ENCODE results near the gene PAQR9. TPM values are rescaled to one million over a fixed set of nuclear protein-coding genes. Genes with fewer than 3 reads are reported as not detected.
"Not testable (repeated sequence)": the region's sequence is repeated elsewhere in the genome, so short reads cannot be mapped to it uniquely, and the experiment has no call there.

Gene PAQR9
- polyA plus RNA-seq, 6 donors from 2014 or later = not detected

- DNase-seq = peak; percentile 56
- no peaks in the 10 kb centered on the region for H3K36me3 Mint-ChIP-seq
- peaks cover 0 to 4% (median 0%) of the 10 kb centered on the region in 7 donors for H3K9me3 Mint-ChIP-seq
- H3K4me3 Mint-ChIP-seq = peak overlapping the region in 2 of 8 donors; percentile 23 to 57
- H3K4me1 Mint-ChIP-seq = peaks cover 13 to 23% (median 16%) of the 10 kb centered on the region in 3 donors
- ATAC-seq (ENCODE audit: low read depth in 2 of 2) = peak; percentile 95 to 97
- H3K27me3 Mint-ChIP-seq = peaks cover 0 to 3% (median 0%) of the 10 kb centered on the region in 3 donors
- peak overlapping the region in 1 of 6 donors; percentile 61 for H3K27ac Mint-ChIP-seq
These were observed 30.5 kb upstream of the PAQR9 start for GRCh38 chr3:142993958-142994442.

GRCh38 chr3:142992323-142992722 lies 28.8 kb upstream of the PAQR9 start:
- ATAC-seq (ENCODE audit: low read depth in 2 of 2) (no peak), DNase-seq (no peak)
- H3K27me3 Mint-ChIP-seq = no peaks in the 10 kb centered on the region
- H3K4me1 Mint-ChIP-seq = peaks cover 13 to 23% (median 16%) of the 10 kb centered on the region in 3 donors
- H3K36me3 Mint-ChIP-seq = no peaks in the 10 kb centered on the region
- peaks cover 0 to 4% (median 0%) of the 10 kb centered on the region in 7 donors for H3K9me3 Mint-ChIP-seq
- H3K4me3 Mint-ChIP-seq = no peak overlapping the region
- H3K27ac Mint-ChIP-seq = no peak overlapping the region

GRCh38 chr3:142990721-142991120 lies 27.2 kb upstream of the PAQR9 start:
- Mint-ChIP-seq H3K9me3 (peaks cover 0 to 4% (median 0%) of the 10 kb centered on the region in 7 donors), H3K27me3 (no peaks in the 10 kb centered on the region), H3K36me3 (no peaks in the 10 kb centered on the region), H3K4me3 (no peak overlapping the region), H3K4me1 (peaks cover 13 to 23% (median 16%) of the 10 kb centered on the region in 3 donors), H3K27ac (peak overlapping the region in 1 of 6 donors; percentile 84)
- DNase-seq = no peak
- ATAC-seq (ENCODE audit: low read depth in 2 of 2) = no peak

- not testable (repeated sequence) for H3K4me3 Mint-ChIP-seq; H3K27me3 Mint-ChIP-seq; H3K27ac Mint-ChIP-seq; H3K9me3 Mint-ChIP-seq; ATAC-seq (ENCODE audit: low read depth in 2 of 2); H3K36me3 Mint-ChIP-seq; DNase-seq
- peaks cover 5 to 11% (median 5%) of the 10 kb centered on the region in 3 donors for H3K4me1 Mint-ChIP-seq
These were observed 25.4 kb upstream of the PAQR9 start for GRCh38 chr3:142988826-142989225.

- H3K9me3 Mint-ChIP-seq; H3K4me1 Mint-ChIP-seq; H3K27me3 Mint-ChIP-seq; H3K36me3 Mint-ChIP-seq; ATAC-seq (ENCODE audit: low read depth in 2 of 2); DNase-seq; H3K27ac Mint-ChIP-seq; H3K4me3 Mint-ChIP-seq: not testable (repeated sequence)
These were observed 24.7 kb upstream of the PAQR9 start for GRCh38 chr3:142988221-142988620.

GRCh38 chr3:142987707-142988106 lies 24.2 kb upstream of the PAQR9 start:
- no peak for DNase-seq
- no peaks in the 10 kb centered on the region for H3K36me3 Mint-ChIP-seq
- no peak overlapping the region for H3K27ac Mint-ChIP-seq
- peaks cover 0 to 4% (median 0%) of the 10 kb centered on the region in 7 donors for H3K9me3 Mint-ChIP-seq
- no peak overlapping the region for H3K4me3 Mint-ChIP-seq
- peaks cover 0 to 4% (median 3%) of the 10 kb centered on the region in 3 donors for H3K4me1 Mint-ChIP-seq
- H3K27me3 Mint-ChIP-seq = no peaks in the 10 kb centered on the region
- ATAC-seq (ENCODE audit: low read depth in 2 of 2) = peak; percentile 39 to 54

GRCh38 chr3:142987080-142987700 lies 23.7 kb upstream of the PAQR9 start:
- DNase-seq (peak; percentile 25), ATAC-seq (ENCODE audit: low read depth in 2 of 2) (peak; percentile 46 to 52)
- Mint-ChIP-seq H3K36me3 (no peaks in the 10 kb centered on the region), H3K4me3 (no peak overlapping the region), H3K27ac (no peak overlapping the region), H3K9me3 (peaks cover 0 to 4% (median 0%) of the 10 kb centered on the region in 7 donors), H3K4me1 (peaks cover 0 to 5% (median 5%) of the 10 kb centered on the region in 3 donors), H3K27me3 (no peaks in the 10 kb centered on the region)

GRCh38 chr3:142984255-142984654 lies 20.8 kb upstream of the PAQR9 start:
- Mint-ChIP-seq H3K9me3 (no peaks in the 10 kb centered on the region), H3K4me3 (no peak overlapping the region)

GRCh38 chr3:142983318-142983717 lies 19.8 kb upstream of the PAQR9 start:
- no peaks in the 10 kb centered on the region for H3K9me3 Mint-ChIP-seq
- H3K27me3 Mint-ChIP-seq = peaks cover 0 to 6% (median 0%) of the 10 kb centered on the region in 3 donors
- no peak for DNase-seq
- no peak for ATAC-seq (ENCODE audit: low read depth in 2 of 2)
- H3K4me1 Mint-ChIP-seq = peaks cover 0 to 5% (median 5%) of the 10 kb centered on the region in 3 donors
- no peaks in the 10 kb centered on the region for H3K36me3 Mint-ChIP-seq
- no peak overlapping the region for H3K27ac Mint-ChIP-seq
- no peak overlapping the region for H3K4me3 Mint-ChIP-seq

More at GRCh38 chr3:142984255-142984654, 20.8 kb upstream of the PAQR9 start:
- DNase-seq (no peak), ATAC-seq (ENCODE audit: low read depth in 2 of 2) (no peak)
- no peak overlapping the region for H3K27ac Mint-ChIP-seq
- peaks cover 0 to 3% (median 0%) of the 10 kb centered on the region in 3 donors for H3K27me3 Mint-ChIP-seq
- peaks cover 0 to 5% (median 5%) of the 10 kb centered on the region in 3 donors for H3K4me1 Mint-ChIP-seq
- no peaks in the 10 kb centered on the region for H3K36me3 Mint-ChIP-seq

- Mint-ChIP-seq H3K27me3 (peaks cover 0 to 6% (median 0%) of the 10 kb centered on the region in 3 donors), H3K9me3 (no peaks in the 10 kb centered on the region), H3K4me1 (peaks cover 0 to 5% (median 5%) of the 10 kb centered on the region in 3 donors), H3K4me3 (no peak overlapping the region), H3K27ac (peak overlapping the region in 1 of 6 donors; percentile 87), H3K36me3 (no peaks in the 10 kb centered on the region)
- no peak for DNase-seq
- no peak for ATAC-seq (ENCODE audit: low read depth in 2 of 2)
These were observed 18.7 kb upstream of the PAQR9 start for GRCh38 chr3:142982038-142982773.

- ATAC-seq (ENCODE audit: low read depth in 2 of 2) (no peak), DNase-seq (no peak)
- H3K27me3 Mint-ChIP-seq = peaks cover 0 to 10% (median 0%) of the 10 kb centered on the region in 3 donors
- H3K9me3 Mint-ChIP-seq = no peaks in the 10 kb centered on the region
- H3K36me3 Mint-ChIP-seq = no peaks in the 10 kb centered on the region
- H3K27ac Mint-ChIP-seq = no peak overlapping the region
- no peak overlapping the region for H3K4me3 Mint-ChIP-seq
- peaks cover 0 to 5% (median 5%) of the 10 kb centered on the region in 3 donors for H3K4me1 Mint-ChIP-seq
These were observed 17.6 kb upstream of the PAQR9 start for GRCh38 chr3:142981108-142981507.

- Mint-ChIP-seq H3K4me1 (no peaks in the 10 kb centered on the region), H3K36me3 (no peaks in the 10 kb centered on the region), H3K9me3 (peaks cover 0 to 3% (median 0%) of the 10 kb centered on the region in 7 donors), H3K4me3 (no peak overlapping the region), H3K27ac (no peak overlapping the region), H3K27me3 (peaks cover 9 to 26% (median 16%) of the 10 kb centered on the region in 3 donors)
- ATAC-seq (ENCODE audit: low read depth in 2 of 2) = no peak
- no peak for DNase-seq
These were observed 13.9 kb upstream of the PAQR9 start for GRCh38 chr3:142977399-142977728.

- H3K27ac Mint-ChIP-seq = no peak overlapping the region
- H3K4me1 Mint-ChIP-seq = no peaks in the 10 kb centered on the region
- ATAC-seq (ENCODE audit: low read depth in 2 of 2) = no peak
- no peaks in the 10 kb centered on the region for H3K36me3 Mint-ChIP-seq
- H3K4me3 Mint-ChIP-seq = no peak overlapping the region
- H3K9me3 Mint-ChIP-seq = peaks cover 0 to 3% (median 0%) of the 10 kb centered on the region in 7 donors
- H3K27me3 Mint-ChIP-seq = peaks cover 9 to 31% (median 18%) of the 10 kb centered on the region in 3 donors
- no peak for DNase-seq
These were observed 13.3 kb upstream of the PAQR9 start for GRCh38 chr3:142976621-142977398.
